Stimulated activated CD8-positive, alpha-beta memory T cell treated with anti-CD3 and anti-CD28 coated beads, Interleukin-7, amount 100 ng/mL, for 24 hours (primary cell): Measurements from ENCODE around the gene IFFO2.

ENCODE experiments used
- DNase-seq: peaks from one replicate; pipeline ENCODE4 v3.0.0-alpha.2; 2020; ENCODE audit warnings: low read depth

IFFO2 gene

GRCh38 chr1:18972531-18972930 lies 16.1 kb upstream of the IFFO2 start:
- no peak for DNase-seq

GRCh38 chr1:18970762-18971161 lies 14.3 kb upstream of the IFFO2 start:
- no peak for DNase-seq

- DNase-seq, result no peak
These were observed 13.9 kb upstream of the IFFO2 start for GRCh38 chr1:18970358-18970757.

- DNase-seq, result no peak
These were observed 10.7 kb upstream of the IFFO2 start for GRCh38 chr1:18967066-18967690.

- no peak for DNase-seq
These were observed 9.0 kb upstream of the IFFO2 start for GRCh38 chr1:18965206-18966173.

- DNase-seq, result no peak
These were observed 7.5 kb upstream of the IFFO2 start for GRCh38 chr1:18963968-18964367.

- no peak for DNase-seq
These were observed 6.6 kb upstream of the IFFO2 start for GRCh38 chr1:18962855-18963737.

- DNase-seq, result no peak
These were observed 5.7 kb upstream of the IFFO2 start for GRCh38 chr1:18962121-18962721.

GRCh38 chr1:18960821-18961220 lies 4.3 kb upstream of the IFFO2 start:
- DNase-seq, result no peak

GRCh38 chr1:18960409-18960808 lies 3.9 kb upstream of the IFFO2 start:
- no peak for DNase-seq

- no peak for DNase-seq
These were observed 3.1 kb upstream of the IFFO2 start for GRCh38 chr1:18959591-18959990.

GRCh38 chr1:18957532-18958300 lies 1.2 kb upstream of the IFFO2 start:
- no peak for DNase-seq

GRCh38 chr1:18957136-18957521 lies 653 bp upstream of the IFFO2 start:
- DNase-seq, result no peak

GRCh38 chr1:18955441-18956192 lies 859 bp downstream of the IFFO2 start:
- no peak for DNase-seq

GRCh38 chr1:18955131-18955440 lies 1.4 kb downstream of the IFFO2 start:
- DNase-seq, result no peak

- no peak for DNase-seq
These were observed 2.0 kb downstream of the IFFO2 start for GRCh38 chr1:18954270-18955071.

- DNase-seq, result no peak
These were observed 2.7 kb downstream of the IFFO2 start for GRCh38 chr1:18953731-18954231.

GRCh38 chr1:18951818-18952391 lies 4.6 kb downstream of the IFFO2 start:
- peak; percentile 59 for DNase-seq

- DNase-seq, result no peak
These were observed 5.1 kb downstream of the IFFO2 start for GRCh38 chr1:18951416-18951815.
